Stimulated activated CD4-positive, alpha-beta T cell treated with anti-CD3 and anti-CD28 coated beads, Interleukin-15, amount 100 ng/mL, for 24 hours (primary cell): ENCODE measurements around the gene FOXP4.

Experiments used
- DNase-seq: peaks from one replicate; pipeline ENCODE4 v3.0.0-alpha.2; 2020

The FOXP4 gene

DNA sequence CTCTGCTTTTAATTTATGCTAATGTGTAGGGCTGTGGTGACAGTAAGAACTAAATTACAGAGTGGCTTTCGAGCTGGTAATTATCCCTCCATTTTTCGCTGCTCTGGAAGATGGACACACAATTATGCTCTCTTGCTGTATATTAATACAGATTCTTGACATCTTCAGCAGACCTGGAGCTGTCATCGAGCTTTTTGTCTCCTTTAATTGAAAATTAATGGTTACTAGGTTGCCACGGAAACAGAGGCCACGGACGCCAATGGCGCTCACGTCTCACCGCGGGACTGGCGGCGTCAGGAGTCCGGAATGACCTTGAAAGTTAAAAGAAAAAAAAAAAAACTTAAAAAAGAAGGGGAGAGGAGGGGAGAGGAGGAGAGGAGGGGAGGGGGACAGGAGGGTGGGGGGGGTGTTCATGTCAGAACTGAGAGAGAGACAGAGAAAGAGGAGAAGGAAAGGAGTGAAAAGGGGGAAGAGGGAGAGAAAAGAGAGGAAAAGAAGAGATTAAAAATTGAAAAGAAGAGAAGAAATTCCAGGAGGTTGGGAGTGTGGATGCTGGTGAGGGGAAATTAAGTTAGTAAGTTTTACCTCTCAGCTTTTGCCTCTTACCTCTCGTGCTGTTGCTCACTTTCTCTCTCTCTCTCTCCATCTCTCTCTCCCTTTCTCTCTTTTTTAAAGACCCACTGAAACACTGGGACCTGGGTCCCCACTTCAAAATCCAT lies 22.1 kb upstream of the FOXP4 start:
- no peak for DNase-seq

DNA sequence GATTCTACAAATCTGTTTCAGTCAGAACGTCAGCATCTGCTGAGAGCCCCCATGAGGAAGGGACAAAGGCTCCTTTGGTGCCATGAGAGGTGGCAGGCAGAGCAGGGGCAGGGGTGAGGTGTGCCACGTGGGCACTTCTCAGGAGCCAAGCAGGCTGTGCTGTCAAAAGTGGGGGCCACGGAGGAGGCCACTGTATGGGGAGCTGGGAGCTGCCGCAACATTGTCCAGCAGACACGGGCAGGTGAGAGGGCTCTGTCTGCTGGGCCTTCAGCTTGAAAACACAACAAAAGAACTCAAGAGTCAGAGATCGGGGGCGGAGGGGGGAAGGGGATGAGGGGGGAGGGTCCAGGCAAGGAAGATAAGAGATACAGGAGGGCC lies 21.6 kb upstream of the FOXP4 start:
- no peak for DNase-seq

DNA sequence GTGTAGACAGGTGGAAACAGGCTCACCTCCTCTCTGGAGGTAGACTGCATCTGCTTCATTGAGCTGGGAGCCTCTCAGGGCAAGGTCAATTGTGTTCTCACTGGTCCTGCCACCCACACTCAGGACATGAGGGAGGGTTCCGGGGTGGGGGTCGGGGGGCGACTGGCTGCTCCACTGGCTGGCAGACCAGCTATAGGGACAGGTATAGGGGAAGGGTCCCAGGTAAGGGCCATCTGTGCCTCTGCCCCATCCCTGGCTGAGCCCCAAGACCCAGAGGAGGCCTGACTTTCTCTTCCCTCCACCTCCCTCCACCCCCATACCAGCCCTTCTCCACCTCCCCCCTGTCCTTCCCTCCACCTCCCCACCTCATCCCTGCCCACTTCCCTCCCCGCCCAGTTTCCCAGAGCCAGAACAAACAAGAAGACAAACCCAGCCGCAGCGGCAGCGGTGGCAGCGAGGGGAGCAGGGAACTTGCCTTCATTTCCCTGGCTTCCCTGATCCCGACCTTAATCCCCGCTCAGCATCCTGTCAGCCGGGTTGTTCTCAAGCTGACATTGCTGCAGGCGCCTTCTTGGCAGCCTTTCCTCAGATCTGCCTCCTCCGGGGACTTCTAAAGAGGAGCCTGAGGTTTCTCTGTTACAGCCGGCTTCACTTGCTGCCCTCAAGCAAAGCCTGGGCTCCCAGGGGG lies 18.3 kb upstream of the FOXP4 start:
- no peak for DNase-seq

DNA sequence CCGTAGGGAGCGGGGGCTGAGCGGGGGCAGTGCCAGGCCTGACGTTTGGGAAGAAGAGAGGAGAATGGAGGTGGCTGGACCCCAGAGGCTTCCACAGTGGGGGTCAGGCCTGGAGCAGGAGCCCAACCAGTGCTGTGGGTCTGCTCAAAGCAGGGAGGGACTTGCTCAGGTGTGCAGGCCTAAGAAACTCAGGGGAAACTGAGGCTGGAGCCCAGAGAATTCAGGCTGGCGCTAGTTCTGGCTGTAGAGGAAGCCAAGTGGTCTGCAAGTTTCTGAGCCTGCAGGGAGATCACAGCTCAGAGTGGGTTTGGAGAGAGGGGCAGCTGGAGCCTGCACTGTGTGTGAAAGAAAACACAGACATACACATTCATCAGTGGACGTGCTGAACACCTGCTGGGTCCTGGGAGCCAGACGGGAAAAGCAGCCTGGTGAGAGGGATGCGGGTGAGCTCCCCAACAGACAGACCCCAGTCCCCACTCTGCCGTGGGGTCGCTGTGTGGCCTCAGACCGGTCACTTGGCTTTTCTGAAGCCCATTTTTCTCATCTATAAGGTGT lies 17.7 kb upstream of the FOXP4 start:
- no peak for DNase-seq

DNA sequence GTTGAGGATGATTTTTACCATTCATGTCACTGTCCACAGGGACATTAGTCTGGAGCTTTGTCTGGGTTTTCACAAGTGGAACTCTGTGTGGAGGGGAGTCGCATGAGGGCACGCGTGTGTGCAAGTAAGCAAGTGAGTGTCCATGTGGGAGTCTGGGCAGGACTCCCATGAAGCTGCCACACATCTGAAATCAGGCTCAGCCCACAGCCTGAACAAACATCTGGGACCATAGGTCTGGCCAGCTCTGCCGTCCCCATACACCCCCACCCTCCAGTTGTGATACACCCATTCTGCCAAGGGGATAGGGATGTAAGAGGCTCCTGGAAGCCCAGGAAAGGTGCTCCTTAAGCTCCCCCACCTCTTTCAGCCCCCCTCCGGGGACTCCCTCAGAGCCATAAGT lies 17.1 kb upstream of the FOXP4 start:
- DNase-seq: no peak

DNA sequence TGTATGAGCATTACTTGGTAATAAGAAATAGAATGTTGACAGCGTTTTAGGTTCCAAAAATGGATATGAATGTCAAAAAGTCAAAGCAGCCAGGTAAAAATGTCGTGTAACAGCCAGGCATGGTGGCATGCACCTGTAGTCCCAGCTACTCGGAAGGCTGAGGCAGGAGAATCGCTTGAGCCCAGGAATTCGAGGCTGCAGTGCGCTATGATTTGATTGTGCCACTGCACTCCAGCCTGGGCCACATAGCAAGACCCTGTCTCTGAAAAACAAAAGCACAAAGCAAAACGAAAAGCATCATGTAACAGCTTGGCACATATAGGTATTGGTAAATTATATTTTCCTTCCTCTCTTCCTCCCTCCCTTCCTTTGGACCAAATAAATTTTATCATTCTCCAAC lies 16.2 kb upstream of the FOXP4 start:
- no peak for DNase-seq

DNA sequence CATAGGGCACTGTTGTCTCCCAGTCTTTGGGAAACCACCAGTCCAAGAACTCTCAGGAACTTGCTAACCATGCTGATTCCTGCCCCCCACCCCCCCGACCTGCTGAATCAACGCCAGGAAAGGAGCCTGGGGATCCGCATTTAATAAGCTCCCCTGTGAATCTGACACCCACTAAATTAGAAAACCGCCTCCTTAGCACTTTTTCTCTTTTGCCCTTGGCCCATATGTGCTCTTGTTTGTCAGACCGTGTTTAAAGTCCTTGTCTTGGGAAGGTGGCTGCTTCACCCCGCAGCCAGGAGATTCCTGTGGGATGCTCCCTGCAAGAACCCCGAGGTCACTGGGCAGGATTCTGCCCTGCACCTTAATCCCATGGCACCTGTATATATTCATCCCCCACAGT lies 15.7 kb upstream of the FOXP4 start:
- DNase-seq: no peak

DNA sequence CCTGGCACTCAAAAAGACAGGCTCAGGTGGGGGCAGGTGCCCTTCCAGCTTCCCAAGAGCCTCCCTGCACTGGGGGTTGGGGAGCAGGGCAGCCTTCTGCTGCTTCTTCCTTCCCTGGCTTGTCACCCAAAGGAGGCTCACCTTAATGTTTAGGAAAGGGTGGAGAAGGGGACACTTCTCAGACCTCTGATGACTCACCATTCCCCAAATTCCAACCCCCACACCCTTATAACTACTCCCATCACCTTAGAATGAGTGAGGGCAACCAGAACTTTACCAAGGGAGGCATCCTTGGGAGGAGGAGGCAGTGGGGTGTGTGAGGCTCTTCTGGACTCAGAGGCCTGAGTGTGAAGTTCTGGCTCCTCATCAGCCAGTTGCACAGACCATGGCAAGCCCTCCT lies 15.2 kb upstream of the FOXP4 start:
- DNase-seq: no peak

DNA sequence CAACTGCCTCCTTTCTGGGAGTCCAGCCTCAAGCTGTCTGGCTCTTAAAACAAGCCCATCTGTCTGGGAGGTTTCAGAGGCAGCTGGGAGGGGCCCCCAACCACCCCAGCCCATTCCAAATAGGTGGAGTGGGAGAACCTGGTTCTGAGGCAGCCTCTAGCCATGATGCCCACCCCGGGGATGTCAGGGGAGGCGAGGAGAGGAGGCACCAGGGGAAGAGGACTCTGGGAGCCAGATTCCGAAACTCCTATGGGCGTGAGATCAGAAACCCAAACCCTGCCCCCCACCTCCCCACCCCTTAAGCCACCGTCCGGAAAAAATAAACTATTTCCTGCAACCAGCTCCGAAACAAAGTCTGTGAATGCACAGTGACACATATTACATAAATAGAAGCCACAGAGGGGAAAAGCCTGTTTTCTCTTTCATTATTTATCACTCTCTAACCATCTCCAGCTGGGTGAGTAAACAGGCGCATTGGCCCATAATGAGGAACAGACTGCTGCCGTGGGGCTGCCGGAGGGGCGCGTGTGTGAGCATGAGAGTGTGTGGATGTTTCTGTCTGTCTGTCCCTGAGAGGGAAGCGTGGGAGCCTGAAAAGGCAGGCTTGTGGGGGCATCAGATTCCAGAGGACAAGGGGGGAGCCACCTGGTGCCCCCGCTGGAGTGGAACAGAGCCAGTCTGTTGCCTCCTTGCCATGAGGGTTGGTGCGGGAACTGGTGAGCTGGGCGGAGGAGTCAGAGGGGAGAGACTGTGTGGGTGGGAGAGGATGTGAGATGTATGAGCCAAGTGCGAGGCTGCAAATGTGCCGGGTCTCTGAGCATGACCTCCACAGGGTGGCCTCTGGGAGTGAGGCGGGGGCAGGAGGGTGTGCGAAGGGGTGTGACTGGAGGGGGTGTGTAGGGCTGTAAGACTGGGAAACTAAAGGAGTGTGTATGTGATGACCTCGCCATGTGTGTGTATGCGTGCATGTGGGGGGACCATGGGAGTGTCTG lies 14.3 kb upstream of the FOXP4 start:
- DNase-seq: peak; percentile 80

DNA sequence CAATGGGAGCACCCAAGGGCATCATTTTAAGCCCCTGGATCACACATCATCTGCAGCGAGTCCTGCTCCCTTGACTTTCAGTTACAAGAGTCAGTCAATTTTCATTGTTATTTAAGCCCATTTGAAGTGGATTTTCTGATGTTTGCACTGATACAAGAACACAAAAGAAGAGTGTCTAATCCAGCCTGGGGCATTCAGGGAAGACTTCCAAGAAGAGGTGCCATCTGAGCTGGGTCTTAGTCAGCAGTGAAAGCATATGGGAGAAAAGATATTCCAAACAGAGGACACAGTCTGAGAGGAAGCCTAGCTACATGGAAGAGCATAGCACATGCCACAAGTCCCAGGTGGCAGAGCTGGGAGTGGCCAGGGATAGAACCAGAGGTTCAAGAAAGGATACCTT lies 10.4 kb upstream of the FOXP4 start:
- DNase-seq: no peak

DNA sequence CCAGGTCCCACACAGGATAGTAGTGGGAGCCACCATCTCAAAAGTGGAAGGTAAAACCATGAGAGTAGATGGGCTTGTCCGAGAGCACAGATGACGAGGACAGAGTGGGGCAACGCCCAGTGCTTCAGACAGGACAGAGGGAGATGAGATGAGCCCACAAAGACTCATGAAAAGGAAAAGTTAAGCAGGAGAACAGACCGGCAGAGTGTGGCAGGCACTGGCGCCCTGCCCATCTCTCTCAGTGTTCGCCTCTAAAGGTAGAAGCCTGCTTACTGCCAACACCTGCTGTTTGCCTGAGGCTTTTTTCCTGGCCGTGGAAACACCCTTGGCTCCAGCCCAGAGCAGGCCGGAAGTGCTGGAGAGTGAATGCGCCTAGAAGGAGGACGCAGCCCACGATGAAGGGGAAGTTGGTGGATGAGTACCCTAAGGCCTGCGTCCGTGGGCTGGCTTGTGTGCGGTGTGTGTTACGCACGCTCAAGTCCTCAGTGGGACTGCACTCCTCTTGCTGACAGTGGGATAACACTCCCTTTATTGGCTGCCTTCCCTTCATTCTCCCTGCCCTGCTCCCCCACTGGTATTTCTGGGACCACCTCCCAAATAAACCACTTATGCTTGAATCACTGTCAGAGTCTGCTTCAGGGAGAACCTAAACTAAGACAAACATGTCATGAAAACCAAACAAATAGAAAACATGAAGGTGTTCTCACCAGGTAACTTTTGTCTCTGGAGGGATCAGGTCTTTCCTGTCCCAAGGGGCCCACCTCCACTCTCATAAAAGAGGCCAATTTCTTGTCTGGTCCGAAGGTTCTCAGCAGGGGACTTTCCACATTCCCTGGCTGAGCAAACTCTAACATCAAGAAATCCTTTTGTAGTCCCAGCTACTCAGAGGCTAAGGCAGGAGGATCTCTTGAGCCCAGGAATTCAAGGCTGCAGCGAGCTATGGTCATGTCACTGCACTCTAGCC lies 9.1 kb upstream of the FOXP4 start:
- DNase-seq: no peak

DNA sequence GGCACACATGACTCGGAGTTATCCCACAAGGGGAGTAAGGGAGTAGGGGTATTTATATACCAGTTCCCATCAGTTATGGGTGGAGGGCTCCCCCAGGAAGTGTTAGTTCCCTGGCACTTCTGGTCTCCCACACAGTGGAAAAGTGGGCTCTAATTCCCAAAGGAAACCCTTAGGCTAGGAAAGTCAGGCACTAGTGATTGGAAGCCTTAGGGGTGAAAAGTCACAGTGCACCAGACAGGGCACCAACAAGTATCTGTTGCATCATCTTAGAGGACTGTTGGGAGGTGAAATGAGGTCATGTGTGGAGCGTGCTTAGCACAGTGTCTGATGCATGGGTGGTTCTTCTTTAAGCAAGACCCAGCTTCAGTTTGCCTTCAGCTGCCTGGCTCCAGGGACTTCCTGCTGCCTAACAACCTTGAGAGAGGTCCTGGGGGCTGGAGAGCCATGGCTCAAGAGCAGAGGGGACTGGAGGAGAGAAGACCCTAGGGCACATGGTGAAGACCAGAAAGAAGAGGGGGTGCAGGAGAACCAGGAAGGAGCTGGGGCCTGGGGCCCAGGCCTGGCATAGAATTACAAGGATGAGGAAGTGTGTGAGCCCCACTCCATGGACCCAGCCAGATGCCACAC lies 7.5 kb upstream of the FOXP4 start:
- DNase-seq: no peak

DNA sequence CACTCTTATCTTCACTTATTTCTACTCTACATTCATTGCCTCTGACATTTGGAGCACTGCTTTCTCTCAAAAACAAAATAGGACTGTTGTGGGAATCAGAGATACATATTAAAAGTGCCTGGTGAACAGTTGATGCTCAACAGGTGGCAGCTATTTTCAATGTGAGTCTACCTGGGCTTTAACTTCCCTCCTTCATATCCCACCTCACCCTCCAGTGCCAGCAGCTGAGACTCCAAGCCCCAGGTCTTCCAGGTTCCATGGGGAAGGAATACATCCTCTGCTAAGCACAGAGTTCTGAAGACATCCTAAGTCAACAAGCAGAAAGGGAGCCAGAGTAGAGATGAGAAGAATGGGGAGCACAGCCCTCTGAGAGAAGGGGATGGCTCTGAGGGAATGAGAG lies 7.0 kb upstream of the FOXP4 start:
- no peak for DNase-seq

DNA sequence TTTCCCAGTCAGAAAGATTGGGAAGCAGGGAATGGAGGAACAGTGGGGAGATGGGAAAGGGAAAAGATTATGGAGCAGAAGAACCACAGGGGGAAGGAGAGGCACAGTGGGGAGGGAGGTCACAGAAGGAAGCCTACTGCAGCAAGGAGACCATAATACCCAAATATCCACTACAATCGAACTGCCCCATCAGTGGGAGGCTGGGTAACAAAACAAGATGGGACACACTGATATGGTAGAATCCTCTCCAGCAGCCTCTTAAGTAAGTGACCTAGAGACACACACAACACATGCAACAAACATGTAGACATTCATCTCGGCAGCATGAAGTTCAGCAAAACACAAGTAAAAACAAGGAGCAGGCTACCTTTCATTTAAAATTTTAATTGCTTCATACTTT lies 4.8 kb upstream of the FOXP4 start:
- DNase-seq: no peak

DNA sequence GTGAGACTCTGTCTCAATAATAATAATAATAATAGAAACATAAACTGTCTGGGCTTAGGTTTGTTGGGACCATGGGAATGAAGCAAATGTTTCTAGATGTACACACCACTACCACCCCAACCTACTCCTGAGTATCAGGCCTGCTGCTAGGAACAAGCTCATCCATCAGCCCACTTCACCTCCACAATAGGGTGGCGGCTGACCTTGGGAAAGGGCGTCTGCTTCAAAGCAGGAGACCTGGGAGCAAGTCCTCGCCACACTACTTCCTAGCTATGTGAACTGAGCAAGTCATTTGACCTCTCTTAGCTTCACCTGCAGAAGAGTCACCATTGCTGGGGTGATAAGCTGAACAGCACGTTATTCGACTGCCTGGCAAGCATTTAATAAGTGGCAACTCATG lies 3.1 kb upstream of the FOXP4 start:
- no peak for DNase-seq

DNA sequence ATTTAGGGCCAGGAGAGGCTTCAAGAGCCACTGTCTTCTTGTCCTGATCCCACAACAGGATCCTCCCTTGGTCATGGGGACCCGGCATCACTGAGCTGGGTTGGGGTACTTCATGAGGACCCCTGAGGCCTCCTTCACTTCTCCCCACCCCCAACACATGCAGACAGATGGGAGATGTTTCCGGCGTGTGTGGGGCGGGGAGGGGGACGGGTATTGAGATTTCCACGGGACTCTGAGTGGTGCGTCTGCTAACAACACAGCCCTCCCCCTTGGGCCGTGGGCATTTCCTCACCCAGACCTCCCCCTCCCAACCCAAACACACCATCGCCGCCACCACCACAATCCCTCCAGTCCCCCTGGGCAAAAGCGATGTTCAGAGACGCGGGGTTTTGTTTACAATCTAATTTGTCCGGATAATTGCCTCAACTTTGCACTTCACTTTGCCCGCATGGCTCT lies 906 bp upstream of the FOXP4 start:
- DNase-seq: no peak

DNA sequence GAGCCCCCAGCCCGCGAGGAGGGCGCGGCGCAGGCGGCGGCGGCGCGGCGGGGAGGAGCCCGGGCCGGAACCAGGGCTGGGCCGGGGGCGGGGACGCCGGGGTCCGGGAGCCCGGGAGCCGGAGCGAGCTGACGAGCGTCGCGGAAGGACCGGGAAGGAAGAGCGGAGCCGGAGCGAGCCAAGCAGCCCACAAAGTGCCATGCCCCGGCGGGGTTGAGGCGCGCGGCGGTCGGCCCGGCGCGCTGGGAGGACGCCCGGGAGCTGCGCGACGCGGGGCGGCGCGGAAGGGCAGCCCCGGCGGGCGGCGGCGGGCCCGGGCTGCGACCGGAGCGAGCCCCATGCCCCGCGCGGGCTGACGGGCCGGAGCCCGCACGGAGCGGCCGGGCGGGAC lies 289 bp downstream of the FOXP4 start:
- peak; percentile 72 for DNase-seq

DNA sequence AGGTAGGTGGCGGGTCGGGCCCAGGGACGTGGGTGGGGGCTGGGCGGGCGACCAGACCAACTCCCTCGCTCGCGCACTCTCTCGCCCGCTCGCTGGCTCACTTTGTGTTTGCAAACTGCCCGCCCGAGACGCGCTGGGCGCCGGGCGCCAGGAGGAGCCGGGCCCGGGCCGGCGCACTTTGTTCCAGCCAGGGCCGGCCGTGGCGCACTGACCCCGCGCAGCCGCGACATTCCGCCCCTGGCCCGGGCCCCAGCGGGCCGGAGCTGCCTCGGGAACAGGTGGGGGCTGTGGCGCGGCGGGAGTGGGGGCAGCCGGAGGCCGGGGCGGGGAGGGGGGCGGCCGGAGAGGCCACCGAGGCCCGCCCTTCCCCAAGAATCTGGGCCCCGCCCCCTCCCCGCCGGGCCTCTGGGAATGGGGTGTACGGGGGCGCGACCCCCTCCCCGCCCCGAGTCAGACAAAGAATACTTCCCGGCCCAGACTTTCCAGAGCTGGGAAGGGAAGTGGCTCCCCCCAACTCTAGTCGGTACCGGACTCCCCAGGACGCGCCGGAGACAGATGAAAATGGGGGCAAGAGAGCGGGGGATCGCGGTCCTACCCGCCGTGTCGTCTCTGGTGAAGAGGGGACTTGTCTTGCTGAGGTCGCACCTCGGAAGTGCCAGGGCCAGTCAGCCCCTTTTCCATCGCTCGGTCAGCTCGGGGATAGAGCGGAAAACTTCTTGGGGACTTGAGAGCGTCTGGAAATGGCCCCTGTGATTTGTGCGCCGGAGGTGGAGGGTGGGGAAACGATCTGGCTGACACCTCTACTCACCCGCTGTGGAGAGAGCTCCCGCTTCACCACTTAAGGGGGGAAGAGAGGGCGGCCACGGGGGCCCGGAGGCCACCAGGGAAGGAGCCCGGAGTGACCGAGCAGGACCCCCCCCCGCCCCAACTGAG lies 951 bp downstream of the FOXP4 start:
- DNase-seq: peak; percentile 52

DNA sequence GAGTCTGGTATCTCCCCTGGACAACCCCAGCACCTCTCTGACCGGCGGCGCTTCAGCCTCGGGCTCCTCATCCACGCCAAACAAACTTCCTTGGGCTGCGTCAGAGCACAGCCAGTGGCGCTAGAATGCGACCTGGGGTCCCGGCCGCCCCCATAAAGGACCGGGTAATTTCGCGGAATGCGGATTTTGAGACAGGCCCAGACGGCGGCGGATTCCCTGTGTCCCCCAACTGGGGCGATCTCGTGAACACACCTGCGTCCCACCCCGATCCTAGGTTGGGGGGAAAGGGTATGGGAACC lies 1.6 kb downstream of the FOXP4 start:
- DNase-seq: no peak

DNA sequence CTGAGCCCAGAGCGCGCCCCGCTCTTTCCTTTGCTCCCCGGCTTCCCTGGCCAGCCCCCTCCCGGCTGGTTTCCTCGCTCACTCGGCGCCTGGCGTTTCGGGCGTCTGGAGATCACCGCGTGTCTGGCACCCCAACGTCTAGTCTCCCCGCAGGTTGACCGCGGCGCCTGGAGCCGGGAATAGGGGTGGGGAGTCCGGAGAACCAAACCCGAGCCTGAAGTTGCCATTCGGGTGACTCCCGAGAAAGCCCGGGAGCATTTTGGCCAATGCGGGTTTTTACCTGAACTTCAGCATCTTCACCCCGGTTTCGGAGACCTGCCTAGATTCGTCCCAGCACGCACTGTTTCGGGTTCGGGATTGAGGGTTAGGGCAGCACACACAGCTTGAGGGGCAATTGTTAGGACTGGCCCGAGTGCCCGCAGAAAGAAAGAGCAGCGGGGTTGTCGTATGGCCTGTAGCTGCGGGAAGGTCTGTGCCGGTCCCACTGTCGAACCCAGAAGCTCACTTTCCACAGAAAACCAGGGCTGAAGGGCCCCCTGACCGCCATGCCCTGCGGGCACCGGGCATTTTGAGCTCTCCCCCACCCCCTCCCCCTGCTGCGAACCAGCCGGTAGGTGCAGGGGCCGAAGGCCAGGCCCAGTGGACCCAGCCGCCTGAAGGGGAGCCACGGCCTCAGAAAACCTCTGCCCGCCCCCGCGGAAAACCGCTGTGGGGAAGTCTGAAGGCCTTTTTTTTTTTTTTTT lies 2.1 kb downstream of the FOXP4 start:
- peak; percentile 75 for DNase-seq
